ENCODE results near the gene STEAP3. TPM values are rescaled to one million over a fixed set of nuclear protein-coding genes. Genes with fewer than 3 reads are reported as not detected.

The STEAP3 gene
- total RNA-seq, 1 experiment from 2014 or later = 15.4 TPM

- Mint-ChIP-seq H3K27ac (no peak overlapping the region; a peak in 1 of 7 replicates), H3K4me1 (peaks cover 23 to 26% of the 10 kb centered on the region in 2 experiments), H3K4me3 (no peak overlapping the region), H3K27me3 (ENCODE audit: low read depth) (no peaks in the 10 kb centered on the region), H3K36me3 (ENCODE audit: insufficient read depth in 1 of 3, low read depth in 3 of 3) (peaks cover 0 to 9% (median 4%) of the 10 kb centered on the region in 3 experiments; a peak in 5 of 7 replicates), H3K9me3 (peaks cover 1 to 3% of the 10 kb centered on the region in 2 experiments; a peak in 2 of 5 replicates)
- Histone ChIP-seq H4K91ac (ENCODE audit: insufficient read length, low read depth, low read length) (no peak overlapping the region), H3T11ph (ENCODE audit: low read length) (no peak overlapping the region), H3K79me1 (ENCODE audit: insufficient read depth, low read depth, low read length, poor library complexity, severe bottlenecking) (no peaks in the 10 kb centered on the region), H3K9ac (ENCODE audit: extremely low read depth, insufficient read length, low read length) (no peak overlapping the region), H2AK5ac (ENCODE audit: insufficient read length, low read length) (no peak overlapping the region), H3K4me1 (ENCODE audit: insufficient read depth, low read length) (no peaks in the 10 kb centered on the region; the same call in 1 of the 2 replicates), H4K5ac (ENCODE audit: insufficient read length, low read depth, low read length) (no peak overlapping the region), H3K79me2 (ENCODE audit: insufficient read depth, low read length) (no peaks in the 10 kb centered on the region), H2BK15ac (ENCODE audit: low read depth, low read length) (no peak overlapping the region), H4K8ac (replicated peaks; ENCODE audit: insufficient read length, low read depth, low read length) (no peak overlapping the region), H3K27me3 (ENCODE audit: insufficient read depth, low read length) (no peaks in the 10 kb centered on the region), H3K4me2 (ENCODE audit: insufficient read depth, insufficient read length, low read length) (no peak overlapping the region), H2BK120ac (ENCODE audit: low read depth, low read length, poor library complexity, severe bottlenecking) (no peak overlapping the region), H2BK20ac (ENCODE audit: low read depth, low read length, poor library complexity, severe bottlenecking) (no peak overlapping the region), H4K20me1 (ENCODE audit: control insufficient read depth, insufficient read depth, insufficient read length) (no peaks in the 10 kb centered on the region), H3K56ac (ENCODE audit: insufficient read length, low read depth, low read length) (no peak overlapping the region), H2BK12ac (ENCODE audit: insufficient read length, low read depth, low read length) (no peak overlapping the region), H3K18ac (ENCODE audit: insufficient read length, low read depth, low read length) (no peak overlapping the region), H3K23me2 (ENCODE audit: insufficient read length, low read depth, low read length, poor library complexity, severe bottlenecking) (no peaks in the 10 kb centered on the region), H3K4ac (ENCODE audit: low read depth, low read length) (no peak overlapping the region), H3K27ac (ENCODE audit: insufficient read length, low read depth, low read length) (no peak overlapping the region), H3K14ac (ENCODE audit: insufficient read depth, low read length) (no peak overlapping the region), H3K23ac (ENCODE audit: insufficient read length, low read depth, low read length) (no peak overlapping the region), H2BK5ac (ENCODE audit: insufficient read length, low read length) (no peak overlapping the region), H3K9me3 (ENCODE audit: control insufficient read depth, low read depth, low read length) (no peaks in the 10 kb centered on the region), H2AFZ (ENCODE audit: low read length) (no peak overlapping the region)
- TF ChIP-seq CTCF (conservative IDR thresholded peaks at IDR 0.05) = no peak
- DNase-seq = peak; percentile 18
Measured at GRCh38 chr2:119267604-119268003, 44.0 kb downstream of the STEAP3 start.
